ENCODE results near the gene NT5C1A. TPM values are rescaled to one million over a fixed set of nuclear protein-coding genes. Genes with fewer than 3 reads are reported as not detected.

NT5C1A gene
- total RNA-seq, 1 donor from 2014 or later: 39.6 TPM

- peak; percentile 97 for ATAC-seq
- intact Hi-C loops (cut with micrococcal nuclease): no loop called here
These were observed 19.7 kb upstream of the NT5C1A start, which contains the start of gene HPCAL4 for GRCh38 chr1:39691383-39692151. HPCAL4 (minus strand) TSS chr1:39691433; CDS start chr1:39684603, 6,830 bp downstream.

GRCh38 chr1:39690794-39691382 lies 19.0 kb upstream of the NT5C1A start:
- ATAC-seq (no peak), DNase-seq (no peak)
- intact Hi-C loops (cut with micrococcal nuclease): no loop called here

More at GRCh38 chr1:39691383-39692151, 19.7 kb upstream of the NT5C1A start, which contains the start of gene HPCAL4:
- DNase-seq: peak; percentile 93

GRCh38 chr1:39690225-39690624 lies 18.3 kb upstream of the NT5C1A start:
- ATAC-seq: no peak
- no peak for DNase-seq
- intact Hi-C loops (cut with micrococcal nuclease): no loop called here

GRCh38 chr1:39689635-39690034 lies 17.7 kb upstream of the NT5C1A start:
- DNase-seq: no peak
- intact Hi-C loops (cut with micrococcal nuclease): no loop called here
- ATAC-seq: no peak

- ATAC-seq (peak; percentile 43), DNase-seq (no peak)
- intact Hi-C loops (cut with micrococcal nuclease): no loop called here
These were observed 17.3 kb upstream of the NT5C1A start for GRCh38 chr1:39689214-39689613.

GRCh38 chr1:39688706-39689105 lies 16.8 kb upstream of the NT5C1A start:
- no peak for DNase-seq
- no peak for ATAC-seq
- intact Hi-C loops (cut with micrococcal nuclease): no loop called here

- DNase-seq: no peak
- intact Hi-C loops (cut with micrococcal nuclease): no loop called here
- ATAC-seq: no peak
These were observed 15.3 kb upstream of the NT5C1A start for GRCh38 chr1:39687243-39687642.

- DNase-seq: no peak
- intact Hi-C loops (cut with micrococcal nuclease): no loop called here
- ATAC-seq: no peak
These were observed 13.2 kb upstream of the NT5C1A start for GRCh38 chr1:39685071-39685470.

GRCh38 chr1:39684313-39684664 lies 12.4 kb upstream of the NT5C1A start:
- DNase-seq (no peak), ATAC-seq (no peak)
- intact Hi-C loops (cut with micrococcal nuclease): no loop called here

GRCh38 chr1:39683591-39684312 lies 11.8 kb upstream of the NT5C1A start:
- ATAC-seq: peak; percentile 55
- intact Hi-C loops (cut with micrococcal nuclease): no loop called here
- peak; percentile 62 for DNase-seq

GRCh38 chr1:39681999-39682398 lies 10.1 kb upstream of the NT5C1A start:
- intact Hi-C loops (cut with micrococcal nuclease): no loop called here
- ATAC-seq (no peak), DNase-seq (no peak)

GRCh38 chr1:39681294-39681693 lies 9.4 kb upstream of the NT5C1A start:
- DNase-seq: no peak
- no peak for ATAC-seq
- intact Hi-C loops (cut with micrococcal nuclease): no loop called here

GRCh38 chr1:39680751-39681150 lies 8.8 kb upstream of the NT5C1A start:
- no peak for ATAC-seq

GRCh38 chr1:39679821-39680220 lies 7.9 kb upstream of the NT5C1A start:
- no peak for ATAC-seq
- intact Hi-C loops (cut with micrococcal nuclease): no loop called here
- DNase-seq: no peak

More at GRCh38 chr1:39680751-39681150, 8.8 kb upstream of the NT5C1A start:
- DNase-seq: no peak
- intact Hi-C loops (cut with micrococcal nuclease): no loop called here

- intact Hi-C loops (cut with micrococcal nuclease): no loop called here
- ATAC-seq (no peak), DNase-seq (no peak)
These were observed 7.0 kb upstream of the NT5C1A start for GRCh38 chr1:39678889-39679288.

GRCh38 chr1:39677645-39678044 lies 5.7 kb upstream of the NT5C1A start:
- no peak for ATAC-seq
- DNase-seq: no peak
- intact Hi-C loops (cut with micrococcal nuclease): no loop called here

- intact Hi-C loops (cut with micrococcal nuclease): no loop called here
- DNase-seq: no peak
These were observed 5.1 kb upstream of the NT5C1A start for GRCh38 chr1:39676948-39677548.

GRCh38 chr1:39675220-39675619 lies 3.3 kb upstream of the NT5C1A start:
- intact Hi-C loops (cut with micrococcal nuclease): no loop called here
- no peak for ATAC-seq
- no peak for DNase-seq

More at GRCh38 chr1:39676948-39677548, 5.1 kb upstream of the NT5C1A start:
- no peak for ATAC-seq

GRCh38 chr1:39673215-39673614 lies 1.3 kb upstream of the NT5C1A start:
- ATAC-seq (no peak), DNase-seq (no peak)
- intact Hi-C loops (cut with micrococcal nuclease): no loop called here

GRCh38 chr1:39672551-39672947 lies 642 bp upstream of the NT5C1A start:
- DNase-seq (no peak), ATAC-seq (peak; percentile 10)
- intact Hi-C loops (cut with micrococcal nuclease): no loop called here

Data from left ventricle myocardium superior (tissue), 1 donor.